Peyer's patch (tissue), 4 donors: ENCODE data around the gene HABP2.

ENCODE experiments used
- POLR2A ChIP-seq, 2 donors: fragments of 450-650 bp; IDR thresholded peaks; one replicate each; pipeline ENCODE4 v1.5.1; 2017; ENCODE audit warnings: antibody characterized with exemption in 2 of 2, mild to moderate bottlenecking in 2 of 2, moderate library complexity in 2 of 2
- TF ChIP-seq, protein P1 (sequence below), 6 experiments: fragments of 450-650 bp in 4 of 6; fragments of 200-600 bp in 2 of 6; sonication (generic) in 1 of 6; IDR thresholded peaks; one replicate each; pipeline ENCODE4 v1.5.1; 2017 to 2019; ENCODE audit warnings: antibody characterized with exemption in 6 of 6, mild to moderate bottlenecking in 3 of 6, moderate library complexity in 1 of 6

DNA sequence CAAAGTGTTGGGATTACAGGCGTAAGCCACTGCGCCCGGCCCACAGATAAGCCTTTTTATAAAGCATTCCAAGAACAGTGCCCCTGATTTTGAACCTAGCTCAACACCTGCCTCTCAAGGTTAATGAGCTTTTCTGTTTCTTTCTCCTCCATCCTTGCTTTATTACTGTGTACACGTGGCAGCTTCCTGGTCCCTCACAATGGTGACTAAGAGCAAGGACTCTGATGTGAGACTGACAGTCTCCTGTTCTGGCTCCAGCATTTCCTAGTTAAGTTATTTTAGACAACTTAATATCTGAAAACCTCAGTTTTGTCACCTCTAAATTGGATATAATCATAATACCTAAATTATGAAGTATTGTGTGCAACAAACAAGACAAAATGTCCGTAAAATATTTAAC lies 9.9 kb downstream of the HABP2 start:
- TF ChIP-seq, protein P1, sequence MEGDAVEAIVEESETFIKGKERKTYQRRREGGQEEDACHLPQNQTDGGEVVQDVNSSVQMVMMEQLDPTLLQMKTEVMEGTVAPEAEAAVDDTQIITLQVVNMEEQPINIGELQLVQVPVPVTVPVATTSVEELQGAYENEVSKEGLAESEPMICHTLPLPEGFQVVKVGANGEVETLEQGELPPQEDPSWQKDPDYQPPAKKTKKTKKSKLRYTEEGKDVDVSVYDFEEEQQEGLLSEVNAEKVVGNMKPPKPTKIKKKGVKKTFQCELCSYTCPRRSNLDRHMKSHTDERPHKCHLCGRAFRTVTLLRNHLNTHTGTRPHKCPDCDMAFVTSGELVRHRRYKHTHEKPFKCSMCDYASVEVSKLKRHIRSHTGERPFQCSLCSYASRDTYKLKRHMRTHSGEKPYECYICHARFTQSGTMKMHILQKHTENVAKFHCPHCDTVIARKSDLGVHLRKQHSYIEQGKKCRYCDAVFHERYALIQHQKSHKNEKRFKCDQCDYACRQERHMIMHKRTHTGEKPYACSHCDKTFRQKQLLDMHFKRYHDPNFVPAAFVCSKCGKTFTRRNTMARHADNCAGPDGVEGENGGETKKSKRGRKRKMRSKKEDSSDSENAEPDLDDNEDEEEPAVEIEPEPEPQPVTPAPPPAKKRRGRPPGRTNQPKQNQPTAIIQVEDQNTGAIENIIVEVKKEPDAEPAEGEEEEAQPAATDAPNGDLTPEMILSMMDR (IDR thresholded peaks at IDR 0.05), result no peak
- no peak for TF ChIP-seq POLR2A (IDR thresholded peaks at IDR 0.05)
